MM.1S (cell line): ENCODE results near the gene REEP2.

Experiments
- DNase-seq: peaks from one replicate; pipeline ENCODE4 v3.0.0-alpha.2; 2015
- H2AFZ ChIP-seq: fragments of 300-600 bp; sonication (generic); 2 replicates; pipeline ENCODE4 v1.6.0; 2016; ENCODE audit warnings: antibody characterized with exemption, low read length
- H3F3A ChIP-seq: fragments of 300-600 bp; sonication (generic); 2 replicates; pipeline ENCODE4 v1.6.1; 2016; ENCODE audit warnings: mild to moderate bottlenecking, antibody characterized with exemption, low read length, moderate library complexity, mixed read lengths; ENCODE audit not compliant: insufficient read depth
- H3K27ac ChIP-seq: fragments of 300-600 bp; sonication (generic); 2 replicates; pipeline ENCODE4 v1.5.1; 2016; ENCODE audit warnings: mild to moderate bottlenecking, low read length
- H3K27me3 ChIP-seq: fragments of 300-600 bp; sonication (generic); replicated peaks from 2 replicates; pipeline ENCODE4 v1.6.0; 2016; ENCODE audit warnings: low read length; ENCODE audit not compliant: insufficient read depth
- H3K36me3 ChIP-seq: fragments of 300-600 bp; sonication (generic); replicated peaks from 2 replicates; pipeline ENCODE4 v1.6.1; 2016; ENCODE audit warnings: mild to moderate bottlenecking, low read length, mixed read lengths; ENCODE audit not compliant: insufficient read depth
- H3K4me1 ChIP-seq: fragments of 300-600 bp; sonication (generic); 2 replicates; pipeline ENCODE4 v1.6.1; 2016; ENCODE audit warnings: low read length, mixed read lengths
- H3K4me2 ChIP-seq: fragments of 300-600 bp; sonication (generic); 2 replicates; pipeline ENCODE4 v1.6.0; 2016; ENCODE audit warnings: low read depth, low read length
- H3K4me3 ChIP-seq: fragments of 300-600 bp; sonication (generic); 2 replicates; pipeline ENCODE4 v1.5.1; 2016; ENCODE audit warnings: low read length, mixed read lengths
- H3K79me2 ChIP-seq: fragments of 300-600 bp; sonication (generic); 2 replicates; pipeline ENCODE4 v1.6.1; 2016; ENCODE audit warnings: mixed run types, low read length, mixed read lengths
- H3K9ac ChIP-seq: fragments of 300-600 bp; sonication (generic); 2 replicates; pipeline ENCODE4 v1.6.1; 2016; ENCODE audit warnings: low read length, mixed read lengths
- H3K9me2 ChIP-seq: fragments of 300-600 bp; sonication (generic); replicated peaks from 2 replicates; pipeline ENCODE4 v1.6.1; 2016; ENCODE audit warnings: mild to moderate bottlenecking, low read length, mixed read lengths; ENCODE audit not compliant: insufficient read depth
- H3K9me3 ChIP-seq: fragments of 300-600 bp; sonication (generic); replicated peaks from 2 replicates; pipeline ENCODE4 v1.6.1; 2016; ENCODE audit warnings: mild to moderate bottlenecking, low read length, mixed read lengths; ENCODE audit not compliant: insufficient read depth
- H4K20me1 ChIP-seq: fragments of 300-600 bp; sonication (generic); 2 replicates; pipeline ENCODE4 v1.6.1; 2016; ENCODE audit warnings: mild to moderate bottlenecking, low read length, moderate library complexity, mixed read lengths; ENCODE audit not compliant: insufficient read depth
- CTCF ChIP-seq: fragments of 300-600 bp; sonication (generic); IDR thresholded peaks from 2 replicates; pipeline ENCODE4 v1.5.1; 2016; ENCODE audit warnings: antibody characterized with exemption, low read length, mixed read lengths
- EZH2 ChIP-seq: fragments of 300-600 bp; sonication (generic); optimal IDR thresholded peaks from 2 replicates; pipeline ENCODE3; 2017; ENCODE audit warnings: low read depth, mild to moderate bottlenecking, antibody characterized with exemption, low read length, mixed read lengths
- EZH2phosphoT487 ChIP-seq: fragments of 300-600 bp; sonication (generic); IDR thresholded peaks from 2 replicates; pipeline ENCODE4 v1.6.1; 2018; ENCODE audit warnings: antibody characterized with exemption, low read length

REEP2 gene

DNA sequence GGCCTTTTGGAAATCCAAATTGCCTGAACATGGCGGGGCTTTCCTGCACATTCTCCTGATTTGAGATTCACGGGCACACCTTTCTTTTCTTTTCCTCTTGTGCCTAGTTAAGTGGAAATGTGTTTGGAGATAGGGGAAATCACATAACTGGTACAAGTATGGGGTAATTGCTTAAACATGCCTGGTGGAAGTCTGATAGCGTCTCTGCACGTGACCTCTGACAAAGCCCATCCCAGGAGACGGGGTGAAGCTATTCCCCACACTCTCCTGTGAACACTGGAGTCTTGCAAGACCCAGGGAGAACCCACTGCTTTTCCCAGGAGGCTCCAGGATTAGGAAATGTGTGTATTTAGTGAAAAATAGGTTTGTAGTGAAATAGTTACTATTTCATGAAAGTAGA is 2.9 kb upstream of the REEP2 start:
- no peak for DNase-seq
- no peaks in the 10 kb centered on the region for H3K27me3 ChIP-seq
- H3K4me2 ChIP-seq = no peak overlapping the region
- no peak overlapping the region for H2AFZ ChIP-seq
- TF ChIP-seq EZH2 (no peak), CTCF (no peak), EZH2phosphoT487 (no peak)
- no peaks in the 10 kb centered on the region for H3K9me3 ChIP-seq
- no peaks in the 10 kb centered on the region for H4K20me1 ChIP-seq
- H3K79me2 ChIP-seq = no peaks in the 10 kb centered on the region
- H3K4me3 ChIP-seq = no peak overlapping the region
- H3K4me1 ChIP-seq = peaks cover 4% of the 10 kb centered on the region; the same call in 1 of the 2 replicates
- H3K9me2 ChIP-seq = no peaks in the 10 kb centered on the region
- H3K27ac ChIP-seq = no peak overlapping the region
- no peak overlapping the region for H3K9ac ChIP-seq
- H3F3A ChIP-seq = peaks cover 10% of the 10 kb centered on the region; the same call in 1 of the 2 replicates
- peaks cover 4% of the 10 kb centered on the region; the same call in 1 of the 2 replicates for H3K36me3 ChIP-seq

- no peak for DNase-seq
Observed at GRCh38 chr5:138438003-138438723, 694 bp upstream of the REEP2 start.

DNA sequence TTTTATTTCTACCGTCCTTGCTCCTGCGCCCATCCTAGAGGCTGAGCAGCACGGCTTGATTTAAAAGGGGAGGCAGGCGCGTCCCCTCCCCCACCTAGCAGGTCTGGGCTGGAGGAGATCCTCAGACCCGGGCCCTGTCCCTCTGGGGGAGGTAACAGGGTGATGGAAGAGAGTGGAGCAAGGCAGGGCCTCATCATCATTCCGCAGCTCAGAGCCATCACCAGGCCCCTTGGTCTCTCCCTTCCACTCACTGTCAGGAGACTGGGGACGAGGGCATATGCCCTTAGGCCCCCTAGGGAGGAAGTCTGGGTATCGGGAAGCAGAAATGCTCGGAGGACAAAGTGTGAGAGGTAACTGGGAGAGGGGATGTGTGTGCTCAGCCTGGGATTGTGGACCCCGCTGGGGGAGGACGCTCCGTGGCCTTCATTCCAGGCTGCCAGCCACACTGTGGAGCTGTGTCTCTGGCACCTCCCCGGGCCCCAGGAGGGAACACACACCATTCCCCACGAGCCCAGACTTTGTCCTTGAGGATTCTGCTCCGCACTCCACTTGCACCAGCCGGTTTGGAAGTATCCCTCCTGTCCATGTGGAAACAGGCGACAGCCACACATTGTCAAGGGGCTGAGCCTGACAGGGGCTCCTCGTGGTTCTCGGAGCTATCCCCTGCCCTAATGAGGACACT is 761 bp downstream of the REEP2 start:
- H3K9me3 ChIP-seq = no peaks in the 10 kb centered on the region
- peak overlapping the region; percentile 75 for H2AFZ ChIP-seq
- no peaks in the 10 kb centered on the region for H4K20me1 ChIP-seq
- H3K79me2 ChIP-seq = no peaks in the 10 kb centered on the region
- H3K36me3 ChIP-seq = no peaks in the 10 kb centered on the region
- H3K9me2 ChIP-seq = no peaks in the 10 kb centered on the region
- H3K4me3 ChIP-seq = peak overlapping the region; percentile 55
- H3K9ac ChIP-seq = peak overlapping the region; percentile 44; the same call in 1 of the 2 replicates
- H3K27me3 ChIP-seq = no peaks in the 10 kb centered on the region
- DNase-seq = no peak
- H3F3A ChIP-seq = peaks cover 10% of the 10 kb centered on the region; the same call in 1 of the 2 replicates
- H3K27ac ChIP-seq = no peak overlapping the region
- peak overlapping the region; percentile 81; the same call in 1 of the 2 replicates for H3K4me2 ChIP-seq
- H3K4me1 ChIP-seq = peaks cover 4% of the 10 kb centered on the region; the same call in 1 of the 2 replicates
- TF ChIP-seq EZH2 (no peak), EZH2phosphoT487 (no peak), CTCF (no peak)

More at GRCh38 chr5:138438003-138438723, 694 bp upstream of the REEP2 start:
- no peaks in the 10 kb centered on the region for H3K9me3 ChIP-seq
- peaks cover 4% of the 10 kb centered on the region; the same call in 1 of the 2 replicates for H3K4me1 ChIP-seq
- TF ChIP-seq EZH2 (no peak), EZH2phosphoT487 (no peak), CTCF (no peak)
- H3K9ac ChIP-seq = peak overlapping the region; percentile 47; the same call in 1 of the 2 replicates
- H4K20me1 ChIP-seq = no peaks in the 10 kb centered on the region
- H3K27me3 ChIP-seq = no peaks in the 10 kb centered on the region
- H2AFZ ChIP-seq = no peak overlapping the region
- peak overlapping the region; percentile 97 for H3K4me2 ChIP-seq
- no peak overlapping the region for H3K27ac ChIP-seq
- H3K79me2 ChIP-seq = no peaks in the 10 kb centered on the region
- H3F3A ChIP-seq = peaks cover 10% of the 10 kb centered on the region; the same call in 1 of the 2 replicates
- no peaks in the 10 kb centered on the region for H3K36me3 ChIP-seq
- peak overlapping the region; percentile 63 for H3K4me3 ChIP-seq
- no peaks in the 10 kb centered on the region for H3K9me2 ChIP-seq
